GM21423 (cell line): ENCODE measurements around the gene COX19.

Source experiments
- ATAC-seq: cut with Tn5 transposase; IDR thresholded peaks from one replicate; pipeline ENCODE4 v1.9.1; 2021; ENCODE audit warnings: mild to moderate bottlenecking, moderate library complexity; ENCODE audit not compliant: unreplicated experiment

The COX19 gene

GRCh38 chr7:917255-918117 lies 57.9 kb downstream of the COX19 start:
- ATAC-seq = no peak

GRCh38 chr7:916291-916941 lies 58.9 kb downstream of the COX19 start:
- no peak for ATAC-seq
